Kidney epithelial cell (primary cell): ENCODE measurements around the gene RGS19. TPM values are rescaled to one million over a fixed set of nuclear protein-coding genes. Genes with fewer than 3 reads are reported as not detected.
A peak's percentile ranks its signal among the peaks of the same experiment; 100 is the strongest.

Experiments used
- DNase-seq: peaks from one replicate; pipeline ENCODE4 v3.0.0-alpha.2; 2010; ENCODE audit warnings: low read depth
- H3K27me3 ChIP-seq: 2 replicates; pipeline ENCODE4 v1.6.0; 2011; ENCODE audit warnings: low read length; ENCODE audit not compliant: control insufficient read depth, insufficient read depth
- H3K36me3 ChIP-seq: 2 replicates; pipeline ENCODE4 v1.5.1; 2011; ENCODE audit warnings: low read length; ENCODE audit not compliant: control insufficient read depth, insufficient read depth
- H3K4me3 ChIP-seq: 2 replicates; pipeline ENCODE4 v1.5.1; 2011; ENCODE audit warnings: low read depth, mild to moderate bottlenecking, control low read depth, low read length
- total RNA-seq: library from RNA; depleted of rRNA; stranded (reverse); fragments of >200 nt; gene quantifications from 2 replicates; pipeline ENCODE4 v1.2.3, GENCODE V29; 2015
- TF ChIP-seq, protein P1 (sequence below): IDR thresholded peaks from 2 replicates; pipeline ENCODE4 v1.5.1; 2011; ENCODE audit warnings: mild to moderate bottlenecking, moderate library complexity, low read length, control low read depth, inconsistent platforms; ENCODE audit not compliant: insufficient read depth, poor library complexity, severe bottlenecking

RGS19 gene
- total RNA-seq, 1 donor from 2014 or later: 14.1 TPM

DNA sequence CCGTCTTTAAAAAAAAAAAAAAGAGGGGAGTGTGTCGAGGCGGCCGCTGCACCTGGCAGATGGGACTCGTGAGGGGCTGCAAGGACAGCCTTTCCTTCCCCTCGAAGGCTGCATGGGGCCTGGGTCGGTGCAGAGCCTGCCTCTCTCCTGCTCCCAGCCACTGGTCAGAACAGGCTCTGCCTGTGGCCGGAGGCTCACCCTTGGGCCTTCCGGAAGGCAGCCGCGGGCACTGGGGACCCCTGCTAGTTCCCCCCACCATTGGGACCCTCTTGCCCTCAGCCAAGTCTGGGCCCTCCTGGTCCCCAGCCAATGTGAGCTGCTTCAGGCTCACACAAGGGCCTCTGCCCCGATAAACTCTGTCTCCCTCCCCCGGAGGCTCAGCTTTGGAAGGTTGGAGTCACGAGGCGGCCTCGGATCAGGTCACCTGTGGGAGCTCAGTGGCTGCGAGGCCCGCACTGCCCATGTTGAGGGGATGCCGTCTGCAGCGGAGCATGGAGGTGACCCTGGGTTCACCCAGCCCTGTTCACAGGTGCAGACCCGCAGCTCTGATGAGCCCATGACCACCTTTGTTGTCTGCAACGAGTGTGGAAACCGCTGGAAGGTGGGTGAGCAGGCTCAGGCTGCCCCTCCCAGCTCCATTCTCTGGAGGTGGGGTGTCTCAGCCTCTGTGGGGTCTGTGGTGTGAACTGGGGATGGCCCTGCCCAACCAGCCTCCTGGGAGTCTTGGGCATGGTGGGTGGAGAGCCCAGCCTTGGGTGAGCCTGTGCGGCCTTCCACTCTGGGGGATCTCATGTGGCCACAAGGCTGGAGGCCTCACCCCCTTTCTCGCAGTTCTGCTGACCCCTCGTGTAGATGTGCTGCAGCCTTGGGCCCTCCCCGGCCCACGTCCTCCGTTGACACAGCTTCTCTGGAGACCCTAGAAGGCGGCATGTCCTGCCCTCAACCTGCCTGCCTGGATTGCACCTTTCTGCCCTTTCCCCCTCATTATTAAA, 7.7 kb downstream of the RGS19 start:
- no peak for DNase-seq
- no peak overlapping the region for H3K4me3 ChIP-seq
- TF ChIP-seq, protein P1, sequence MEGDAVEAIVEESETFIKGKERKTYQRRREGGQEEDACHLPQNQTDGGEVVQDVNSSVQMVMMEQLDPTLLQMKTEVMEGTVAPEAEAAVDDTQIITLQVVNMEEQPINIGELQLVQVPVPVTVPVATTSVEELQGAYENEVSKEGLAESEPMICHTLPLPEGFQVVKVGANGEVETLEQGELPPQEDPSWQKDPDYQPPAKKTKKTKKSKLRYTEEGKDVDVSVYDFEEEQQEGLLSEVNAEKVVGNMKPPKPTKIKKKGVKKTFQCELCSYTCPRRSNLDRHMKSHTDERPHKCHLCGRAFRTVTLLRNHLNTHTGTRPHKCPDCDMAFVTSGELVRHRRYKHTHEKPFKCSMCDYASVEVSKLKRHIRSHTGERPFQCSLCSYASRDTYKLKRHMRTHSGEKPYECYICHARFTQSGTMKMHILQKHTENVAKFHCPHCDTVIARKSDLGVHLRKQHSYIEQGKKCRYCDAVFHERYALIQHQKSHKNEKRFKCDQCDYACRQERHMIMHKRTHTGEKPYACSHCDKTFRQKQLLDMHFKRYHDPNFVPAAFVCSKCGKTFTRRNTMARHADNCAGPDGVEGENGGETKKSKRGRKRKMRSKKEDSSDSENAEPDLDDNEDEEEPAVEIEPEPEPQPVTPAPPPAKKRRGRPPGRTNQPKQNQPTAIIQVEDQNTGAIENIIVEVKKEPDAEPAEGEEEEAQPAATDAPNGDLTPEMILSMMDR: no peak
- H3K27me3 ChIP-seq: no peaks in the 10 kb centered on the region
- no peaks in the 10 kb centered on the region for H3K36me3 ChIP-seq

- no peak overlapping the region for H3K4me3 ChIP-seq
- no peaks in the 10 kb centered on the region for H3K36me3 ChIP-seq
- TF ChIP-seq, protein P1: no peak
- no peak for DNase-seq
- H3K27me3 ChIP-seq: no peaks in the 10 kb centered on the region
Measured at GRCh38 chr20:64070244-64070993, 8.9 kb downstream of the RGS19 start.

- TF ChIP-seq, protein P1: peak; percentile 93
- H3K4me3 ChIP-seq: no peak overlapping the region
- no peak for DNase-seq
- H3K27me3 ChIP-seq: no peaks in the 10 kb centered on the region
- H3K36me3 ChIP-seq: no peaks in the 10 kb centered on the region
Measured at GRCh38 chr20:64069614-64070243, 9.6 kb downstream of the RGS19 start.

DNA sequence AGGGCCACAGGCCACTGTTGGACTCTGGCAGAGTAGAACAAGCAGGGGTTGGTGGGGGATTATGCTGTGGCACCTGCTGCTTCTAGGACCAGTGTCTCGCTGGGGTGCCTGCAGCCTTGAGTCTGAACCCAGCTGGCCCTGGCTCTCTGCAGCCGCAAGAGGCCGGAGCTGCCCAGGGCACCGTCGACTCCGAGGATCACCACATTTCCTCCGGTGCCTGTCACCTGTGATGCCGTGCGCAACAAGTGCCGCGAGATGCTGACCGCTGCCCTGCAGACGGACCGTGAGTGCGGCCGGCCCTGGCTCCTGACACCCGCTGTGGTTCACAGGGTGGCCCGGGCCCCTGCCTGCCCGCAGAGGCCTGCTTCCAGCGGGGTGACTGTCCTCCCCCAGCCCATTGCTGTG, 10.1 kb downstream of the RGS19 start:
- Histone ChIP-seq H3K4me3 (no peak overlapping the region), H3K36me3 (no peaks in the 10 kb centered on the region), H3K27me3 (no peaks in the 10 kb centered on the region)
- no peak for DNase-seq
- TF ChIP-seq, protein P1: no peak

DNA sequence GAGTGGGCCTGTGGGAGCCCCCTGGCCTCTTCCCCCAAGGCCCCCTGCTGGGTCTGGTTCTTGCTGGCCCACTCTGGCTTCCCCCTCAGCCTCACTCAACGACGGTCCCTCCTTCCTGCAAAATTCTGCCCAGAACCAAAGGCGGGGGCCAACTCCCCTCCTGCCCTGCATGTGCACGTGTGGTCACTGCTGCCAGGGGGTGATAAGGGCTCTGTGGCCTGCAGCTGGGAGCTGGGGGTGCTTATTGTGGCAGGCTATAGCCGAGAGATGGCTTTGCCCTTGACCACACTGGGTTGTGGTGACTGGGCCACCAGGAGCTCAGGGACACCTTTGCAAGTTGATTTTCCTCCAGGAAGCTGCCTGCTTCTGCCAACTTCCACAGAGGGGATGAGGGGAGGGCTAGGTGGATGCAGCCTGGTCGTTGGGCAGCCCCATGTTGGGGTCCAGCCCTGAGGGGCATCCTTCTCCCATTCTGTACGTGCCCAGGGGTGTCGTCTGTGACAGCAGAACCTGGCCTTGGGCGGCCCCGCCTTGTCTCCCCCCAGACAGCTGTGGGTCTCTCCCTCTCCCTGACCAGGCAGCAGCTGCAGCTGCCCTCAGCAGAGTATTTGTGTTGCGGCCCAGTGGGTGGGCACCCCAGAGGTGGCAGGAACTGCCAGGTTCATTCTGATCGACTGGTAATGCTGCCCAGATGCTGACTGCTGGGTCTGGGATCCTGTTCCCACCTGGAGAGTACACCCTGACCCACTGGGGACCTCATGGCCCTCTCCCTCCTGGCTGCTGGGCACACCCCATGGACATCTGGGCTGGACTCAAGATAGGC, 10.7 kb downstream of the RGS19 start:
- H3K36me3 ChIP-seq: no peaks in the 10 kb centered on the region

More for the DNA sequence above, 10.7 kb downstream of the RGS19 start:
- TF ChIP-seq, protein P1: no peak
- no peak overlapping the region for H3K4me3 ChIP-seq
- no peaks in the 10 kb centered on the region for H3K27me3 ChIP-seq
- DNase-seq: no peak
